IPS-18a (cell line): Measurements from ENCODE around the gene NOS1AP.

Experiments used
- H3K27ac ChIP-seq: one replicate; pipeline ENCODE4 v1.5.1; 2013; ENCODE audit warnings: low read length
- H3K27me3 ChIP-seq: one replicate; pipeline ENCODE4 v1.6.1; 2013; ENCODE audit warnings: mild to moderate bottlenecking, low read length; ENCODE audit not compliant: control insufficient read depth, insufficient read depth
- H3K36me3 ChIP-seq: one replicate; pipeline ENCODE4 v1.6.1; 2013; ENCODE audit warnings: low read depth, low read length; ENCODE audit not compliant: control insufficient read depth
- H3K4me1 ChIP-seq: one replicate; pipeline ENCODE4 v1.6.1; 2013; ENCODE audit warnings: low read depth, low read length; ENCODE audit not compliant: control insufficient read depth
- H3K4me3 ChIP-seq: one replicate; pipeline ENCODE4 v1.5.1; 2013; ENCODE audit warnings: low read length
- H3K9ac ChIP-seq: one replicate; pipeline ENCODE4 v1.6.1; 2013; ENCODE audit warnings: mild to moderate bottlenecking, low read length, moderate library complexity
- H3K9me3 ChIP-seq: one replicate; pipeline ENCODE4 v1.6.1; 2013; ENCODE audit warnings: low read depth, low read length; ENCODE audit not compliant: control insufficient read depth

The NOS1AP gene

GRCh38 chr1:162358928-162359327, 289.4 kb downstream of the NOS1AP start:
- H3K27ac ChIP-seq = no peak overlapping the region
- H3K4me3 ChIP-seq = no peak overlapping the region

GRCh38 chr1:162359523-162360236, 290.2 kb downstream of the NOS1AP start:
- Histone ChIP-seq H3K9me3 (no peaks in the 10 kb centered on the region), H3K4me3 (no peak overlapping the region), H3K36me3 (no peaks in the 10 kb centered on the region), H3K27ac (no peak overlapping the region), H3K27me3 (no peaks in the 10 kb centered on the region), H3K9ac (no peak overlapping the region), H3K4me1 (no peaks in the 10 kb centered on the region)

More at GRCh38 chr1:162358928-162359327, 289.4 kb downstream of the NOS1AP start:
- H3K4me1 ChIP-seq = no peaks in the 10 kb centered on the region
- no peaks in the 10 kb centered on the region for H3K27me3 ChIP-seq
- H3K9me3 ChIP-seq = no peaks in the 10 kb centered on the region
- no peak overlapping the region for H3K9ac ChIP-seq
- H3K36me3 ChIP-seq = no peaks in the 10 kb centered on the region

- Histone ChIP-seq H3K27ac (no peak overlapping the region), H3K9ac (no peak overlapping the region), H3K27me3 (no peaks in the 10 kb centered on the region), H3K36me3 (no peaks in the 10 kb centered on the region), H3K9me3 (no peaks in the 10 kb centered on the region), H3K4me3 (no peak overlapping the region), H3K4me1 (no peaks in the 10 kb centered on the region)
Observed at GRCh38 chr1:162360237-162360873, 290.9 kb downstream of the NOS1AP start.

GRCh38 chr1:162360874-162361260, 291.4 kb downstream of the NOS1AP start:
- Histone ChIP-seq H3K27me3 (no peaks in the 10 kb centered on the region), H3K9me3 (no peaks in the 10 kb centered on the region), H3K9ac (no peak overlapping the region), H3K4me3 (no peak overlapping the region), H3K4me1 (no peaks in the 10 kb centered on the region), H3K27ac (no peak overlapping the region), H3K36me3 (no peaks in the 10 kb centered on the region)

GRCh38 chr1:162361349-162361748, 291.9 kb downstream of the NOS1AP start:
- H3K4me3 ChIP-seq = no peak overlapping the region
- H3K9ac ChIP-seq = no peak overlapping the region
- H3K27me3 ChIP-seq = no peaks in the 10 kb centered on the region
- H3K4me1 ChIP-seq = no peaks in the 10 kb centered on the region
- H3K27ac ChIP-seq = no peak overlapping the region
- H3K9me3 ChIP-seq = no peaks in the 10 kb centered on the region
- no peaks in the 10 kb centered on the region for H3K36me3 ChIP-seq

- Histone ChIP-seq H3K9me3 (no peaks in the 10 kb centered on the region), H3K4me3 (no peak overlapping the region), H3K4me1 (no peaks in the 10 kb centered on the region), H3K36me3 (no peaks in the 10 kb centered on the region), H3K27ac (no peak overlapping the region), H3K9ac (no peak overlapping the region), H3K27me3 (no peaks in the 10 kb centered on the region)
Observed at GRCh38 chr1:162363823-162364222, 294.3 kb downstream of the NOS1AP start.

GRCh38 chr1:162364498-162364897, 295.0 kb downstream of the NOS1AP start:
- H3K9ac ChIP-seq = no peak overlapping the region

GRCh38 chr1:162365284-162366020, 296.0 kb downstream of the NOS1AP start:
- no peak overlapping the region for H3K4me3 ChIP-seq
- H3K27me3 ChIP-seq = no peaks in the 10 kb centered on the region
- H3K36me3 ChIP-seq = no peaks in the 10 kb centered on the region
- H3K9me3 ChIP-seq = no peaks in the 10 kb centered on the region
- no peak overlapping the region for H3K27ac ChIP-seq
- no peaks in the 10 kb centered on the region for H3K4me1 ChIP-seq
- no peak overlapping the region for H3K9ac ChIP-seq

More at GRCh38 chr1:162364498-162364897, 295.0 kb downstream of the NOS1AP start:
- no peaks in the 10 kb centered on the region for H3K36me3 ChIP-seq
- H3K4me3 ChIP-seq = no peak overlapping the region
- no peaks in the 10 kb centered on the region for H3K4me1 ChIP-seq
- no peak overlapping the region for H3K27ac ChIP-seq
- no peaks in the 10 kb centered on the region for H3K27me3 ChIP-seq
- H3K9me3 ChIP-seq = no peaks in the 10 kb centered on the region

GRCh38 chr1:162366149-162366548, 296.7 kb downstream of the NOS1AP start:
- Histone ChIP-seq H3K9ac (no peak overlapping the region), H3K4me1 (no peaks in the 10 kb centered on the region), H3K36me3 (no peaks in the 10 kb centered on the region), H3K27me3 (no peaks in the 10 kb centered on the region), H3K9me3 (no peaks in the 10 kb centered on the region), H3K27ac (no peak overlapping the region), H3K4me3 (no peak overlapping the region)

- Histone ChIP-seq H3K27me3 (no peaks in the 10 kb centered on the region), H3K9me3 (no peaks in the 10 kb centered on the region), H3K4me3 (no peak overlapping the region), H3K36me3 (no peaks in the 10 kb centered on the region), H3K27ac (no peak overlapping the region), H3K9ac (no peak overlapping the region), H3K4me1 (no peaks in the 10 kb centered on the region)
Observed at GRCh38 chr1:162366671-162367070, 297.2 kb downstream of the NOS1AP start.

GRCh38 chr1:162367073-162367472, 297.6 kb downstream of the NOS1AP start:
- no peak overlapping the region for H3K27ac ChIP-seq
- no peaks in the 10 kb centered on the region for H3K27me3 ChIP-seq
- H3K4me3 ChIP-seq = no peak overlapping the region
- no peaks in the 10 kb centered on the region for H3K36me3 ChIP-seq
- no peaks in the 10 kb centered on the region for H3K9me3 ChIP-seq
- H3K9ac ChIP-seq = no peak overlapping the region
- H3K4me1 ChIP-seq = no peaks in the 10 kb centered on the region
